GM21423 (cell line): Measurements from ENCODE around the gene TRIM69.
"Not testable (repeated sequence)": the region's sequence is repeated elsewhere in the genome, so short reads cannot be mapped to it uniquely, and the experiment has no call there.

ENCODE experiments used
- ATAC-seq: cut with Tn5 transposase; IDR thresholded peaks from one replicate; pipeline ENCODE4 v1.9.1; 2021; ENCODE audit warnings: mild to moderate bottlenecking, moderate library complexity; ENCODE audit not compliant: unreplicated experiment

The TRIM69 gene

DNA sequence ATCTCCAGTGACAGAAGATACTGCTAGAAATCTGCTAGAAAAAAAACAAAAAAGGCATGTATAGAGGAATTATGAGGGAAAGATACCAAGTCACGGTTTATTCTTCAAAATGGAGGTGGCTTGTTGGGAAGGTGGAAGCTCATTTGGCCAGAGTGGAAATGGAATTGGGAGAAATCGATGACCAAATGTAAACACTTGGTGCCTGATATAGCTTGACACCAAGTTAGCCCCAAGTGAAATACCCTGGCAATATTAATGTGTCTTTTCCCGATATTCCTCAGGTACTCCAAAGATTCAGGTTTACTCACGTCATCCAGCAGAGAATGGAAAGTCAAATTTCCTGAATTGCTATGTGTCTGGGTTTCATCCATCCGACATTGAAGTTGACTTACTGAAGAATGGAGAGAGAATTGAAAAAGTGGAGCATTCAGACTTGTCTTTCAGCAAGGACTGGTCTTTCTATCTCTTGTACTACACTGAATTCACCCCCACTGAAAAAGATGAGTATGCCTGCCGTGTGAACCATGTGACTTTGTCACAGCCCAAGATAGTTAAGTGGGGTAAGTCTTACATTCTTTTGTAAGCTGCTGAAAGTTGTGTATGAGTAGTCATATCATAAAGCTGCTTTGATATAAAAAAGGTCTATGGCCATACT lies 21.1 kb upstream of the TRIM69 start:
- ATAC-seq: no peak

DNA sequence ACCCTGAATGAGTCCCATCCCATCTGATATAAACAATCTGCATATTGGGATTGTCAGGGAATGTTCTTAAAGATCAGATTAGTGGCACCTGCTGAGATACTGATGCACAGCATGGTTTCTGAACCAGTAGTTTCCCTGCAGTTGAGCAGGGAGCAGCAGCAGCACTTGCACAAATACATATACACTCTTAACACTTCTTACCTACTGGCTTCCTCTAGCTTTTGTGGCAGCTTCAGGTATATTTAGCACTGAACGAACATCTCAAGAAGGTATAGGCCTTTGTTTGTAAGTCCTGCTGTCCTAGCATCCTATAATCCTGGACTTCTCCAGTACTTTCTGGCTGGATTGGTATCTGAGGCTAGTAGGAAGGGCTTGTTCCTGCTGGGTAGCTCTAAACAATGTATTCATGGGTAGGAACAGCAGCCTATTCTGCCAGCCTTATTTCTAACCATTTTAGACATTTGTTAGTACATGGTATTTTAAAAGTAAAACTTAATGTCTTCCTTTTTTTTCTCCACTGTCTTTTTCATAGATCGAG lies 20.5 kb upstream of the TRIM69 start:
- ATAC-seq: no peak

DNA sequence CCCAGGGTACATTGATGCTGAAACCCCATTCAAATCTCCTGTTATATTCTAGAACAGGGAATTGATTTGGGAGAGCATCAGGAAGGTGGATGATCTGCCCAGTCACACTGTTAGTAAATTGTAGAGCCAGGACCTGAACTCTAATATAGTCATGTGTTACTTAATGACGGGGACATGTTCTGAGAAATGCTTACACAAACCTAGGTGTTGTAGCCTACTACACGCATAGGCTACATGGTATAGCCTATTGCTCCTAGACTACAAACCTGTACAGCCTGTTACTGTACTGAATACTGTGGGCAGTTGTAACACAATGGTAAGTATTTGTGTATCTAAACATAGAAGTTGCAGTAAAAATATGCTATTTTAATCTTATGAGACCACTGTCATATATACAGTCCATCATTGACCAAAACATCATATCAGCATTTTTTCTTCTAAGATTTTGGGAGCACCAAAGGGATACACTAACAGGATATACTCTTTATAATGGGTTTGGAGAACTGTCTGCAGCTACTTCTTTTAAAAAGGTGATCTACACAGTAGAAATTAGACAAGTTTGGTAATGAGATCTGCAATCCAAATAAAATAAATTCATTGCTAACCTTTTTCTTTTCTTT lies 19.2 kb upstream of the TRIM69 start:
- ATAC-seq: no peak

DNA sequence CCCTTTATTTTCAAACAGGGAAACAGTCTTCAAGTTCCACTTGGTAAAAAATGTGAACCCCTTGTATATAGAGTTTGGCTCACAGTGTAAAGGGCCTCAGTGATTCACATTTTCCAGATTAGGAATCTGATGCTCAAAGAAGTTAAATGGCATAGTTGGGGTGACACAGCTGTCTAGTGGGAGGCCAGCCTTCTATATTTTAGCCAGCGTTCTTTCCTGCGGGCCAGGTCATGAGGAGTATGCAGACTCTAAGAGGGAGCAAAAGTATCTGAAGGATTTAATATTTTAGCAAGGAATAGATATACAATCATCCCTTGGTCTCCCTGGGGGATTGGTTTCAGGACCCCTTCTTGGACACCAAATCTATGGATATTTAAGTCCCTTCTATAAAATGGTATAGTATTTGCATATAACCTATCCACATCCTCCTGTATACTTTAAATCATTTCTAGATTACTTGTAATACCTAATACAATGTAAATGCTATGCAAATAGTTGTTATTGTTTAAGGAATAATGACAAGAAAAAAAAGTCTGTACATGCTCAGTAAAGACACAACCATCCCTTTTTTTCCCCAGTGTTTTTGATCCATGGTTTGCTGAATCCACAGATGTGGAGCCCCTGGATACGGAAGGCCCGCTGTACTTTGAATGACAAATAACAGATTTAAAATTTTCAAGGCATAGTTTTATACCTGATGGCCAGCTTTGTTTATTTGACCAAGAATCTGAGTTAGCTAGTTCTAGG lies 18.0 kb upstream of the TRIM69 start:
- no peak for ATAC-seq

DNA sequence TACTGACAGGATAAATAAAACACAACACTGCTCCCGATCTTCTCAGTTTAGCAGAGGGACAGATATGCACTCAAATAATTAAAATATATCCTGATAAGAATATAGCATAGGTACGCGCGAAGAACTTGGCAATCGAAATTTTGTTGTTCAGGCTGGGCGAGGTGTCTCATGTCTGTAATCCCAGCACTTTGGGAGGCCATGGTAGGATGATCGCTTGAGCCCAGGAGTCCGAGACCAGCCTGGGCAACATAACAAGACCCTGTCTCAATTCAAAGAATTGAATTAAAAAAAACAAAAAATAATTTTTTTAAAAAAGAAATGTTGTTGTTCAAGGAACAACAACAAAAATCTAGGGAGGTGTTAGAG lies 17.4 kb upstream of the TRIM69 start:
- no peak for ATAC-seq

DNA sequence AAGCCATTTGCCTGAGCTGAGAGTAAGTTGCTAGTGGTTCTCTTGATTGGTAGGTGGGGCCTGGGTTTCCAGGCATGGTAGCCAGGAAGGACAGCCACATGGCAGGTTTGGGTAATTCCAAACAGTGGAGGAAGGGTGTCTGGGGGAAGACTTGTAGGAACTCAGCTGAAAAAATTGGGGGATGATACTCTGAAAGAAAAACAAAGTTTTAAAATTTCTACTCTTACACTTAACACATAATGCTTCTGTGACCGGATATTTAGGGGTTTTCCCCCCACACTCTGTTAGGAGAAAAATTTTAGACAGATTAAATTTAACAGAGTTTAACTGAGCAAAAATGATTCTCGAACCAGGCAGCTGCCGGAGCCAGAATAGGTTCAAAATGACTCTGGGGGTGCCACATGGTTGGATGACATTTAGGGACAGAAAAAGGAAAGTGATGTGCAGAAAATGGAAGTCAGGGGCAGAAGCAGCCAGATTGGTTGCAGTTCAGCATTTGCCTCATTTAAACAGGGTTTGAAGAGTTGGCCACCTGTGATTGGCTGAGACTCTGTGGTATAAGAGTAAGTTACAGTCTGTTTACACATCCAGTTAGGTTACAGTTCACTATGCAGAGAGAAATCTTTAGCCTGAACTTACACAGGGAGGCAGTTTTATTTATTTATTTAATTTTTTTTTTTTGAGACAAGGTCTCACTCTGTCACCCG lies 16.9 kb upstream of the TRIM69 start:
- ATAC-seq: peak; percentile 48

DNA sequence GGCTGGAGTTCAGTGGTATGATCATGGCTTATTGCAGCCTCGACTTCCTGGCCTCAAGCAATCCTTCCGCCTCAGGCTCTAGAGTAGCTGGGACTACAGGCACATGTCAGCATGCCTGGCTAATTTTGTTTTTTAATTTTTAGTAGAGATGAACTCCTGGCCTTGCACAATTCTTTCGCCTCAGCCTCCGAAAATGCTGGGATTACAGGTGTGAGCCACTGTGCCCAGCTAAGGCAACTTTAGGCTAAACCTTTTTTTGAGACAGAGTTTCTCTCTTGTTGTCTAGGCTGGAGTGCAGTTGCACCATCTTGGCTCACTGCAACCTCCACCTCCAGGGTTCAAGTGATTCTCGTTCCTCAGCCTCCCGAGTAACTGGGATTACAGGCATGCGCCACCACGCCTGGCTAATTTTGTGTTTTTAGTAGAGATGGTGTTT lies 16.3 kb upstream of the TRIM69 start:
- ATAC-seq: not testable (repeated sequence)

DNA sequence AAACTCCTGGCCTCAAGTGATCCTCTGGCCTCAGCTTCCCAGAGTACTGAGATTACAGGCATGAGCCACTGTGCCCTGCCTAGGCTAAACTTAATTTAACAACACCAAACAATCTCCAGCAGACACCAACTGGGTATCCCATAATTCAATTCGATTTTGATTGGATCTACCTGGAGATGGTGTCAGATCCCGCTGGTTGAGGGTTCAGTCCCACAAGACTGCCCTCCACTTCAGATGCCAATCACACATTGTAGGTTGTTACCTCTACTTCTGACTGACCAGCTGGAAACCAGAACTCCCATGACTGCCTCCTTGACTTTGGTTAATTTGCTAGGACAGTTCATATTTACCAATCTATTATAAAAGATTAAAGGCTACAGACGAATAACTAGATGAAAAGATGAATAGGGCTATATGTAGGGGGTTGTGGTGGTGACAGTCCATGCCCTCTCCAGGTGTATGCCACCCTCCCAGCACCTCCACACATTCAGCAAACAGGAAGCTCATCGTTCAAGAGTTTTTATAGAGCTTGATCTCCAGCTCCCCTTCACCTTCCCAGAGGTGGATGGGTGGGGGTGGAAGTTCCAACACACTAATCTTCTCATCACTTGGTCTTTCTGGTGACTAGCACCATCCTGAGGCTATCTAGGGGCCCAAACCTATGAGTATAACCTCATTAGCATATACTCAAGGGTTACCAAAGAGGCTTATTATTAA lies 15.7 kb upstream of the TRIM69 start:
- no peak for ATAC-seq

DNA sequence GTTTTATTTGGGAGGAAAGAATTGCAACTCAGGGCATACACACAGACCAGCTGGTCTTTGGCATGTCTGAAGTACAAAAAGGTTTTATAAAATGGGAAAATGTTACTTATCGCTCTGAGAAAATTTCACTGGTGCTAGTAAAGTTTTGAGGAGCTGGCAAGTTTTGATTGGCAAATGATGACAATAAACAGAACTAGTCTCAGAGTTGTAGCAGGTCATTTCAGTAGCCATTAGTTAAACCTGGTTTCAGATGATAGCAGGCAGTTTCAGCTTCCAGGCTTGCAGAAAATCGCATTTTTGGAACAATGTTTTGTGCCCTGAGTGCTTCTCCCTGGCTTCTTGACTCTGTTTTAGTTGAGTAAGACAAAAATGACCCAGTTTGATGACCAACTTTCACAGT lies 14.3 kb upstream of the TRIM69 start:
- ATAC-seq: no peak

DNA sequence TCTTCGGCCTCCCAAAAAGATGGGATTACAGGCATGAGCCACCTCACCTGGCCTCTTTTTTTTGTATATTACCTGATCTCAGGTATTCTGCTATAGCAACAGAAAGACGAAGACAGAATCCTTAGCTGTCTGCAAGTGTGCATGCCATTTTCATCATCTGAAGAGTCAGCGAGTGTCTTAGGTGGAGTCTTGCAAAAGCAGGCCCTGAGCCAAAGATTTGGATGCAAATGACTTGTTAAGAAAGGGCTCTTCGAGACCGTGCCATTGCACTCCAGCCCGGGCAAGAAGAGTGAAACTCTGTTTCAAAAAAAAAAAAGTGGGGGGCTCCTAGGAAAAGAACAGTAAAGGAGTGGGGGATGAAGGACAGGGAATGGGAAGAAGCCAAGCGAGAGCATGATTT lies 10.2 kb upstream of the TRIM69 start:
- no peak for ATAC-seq

DNA sequence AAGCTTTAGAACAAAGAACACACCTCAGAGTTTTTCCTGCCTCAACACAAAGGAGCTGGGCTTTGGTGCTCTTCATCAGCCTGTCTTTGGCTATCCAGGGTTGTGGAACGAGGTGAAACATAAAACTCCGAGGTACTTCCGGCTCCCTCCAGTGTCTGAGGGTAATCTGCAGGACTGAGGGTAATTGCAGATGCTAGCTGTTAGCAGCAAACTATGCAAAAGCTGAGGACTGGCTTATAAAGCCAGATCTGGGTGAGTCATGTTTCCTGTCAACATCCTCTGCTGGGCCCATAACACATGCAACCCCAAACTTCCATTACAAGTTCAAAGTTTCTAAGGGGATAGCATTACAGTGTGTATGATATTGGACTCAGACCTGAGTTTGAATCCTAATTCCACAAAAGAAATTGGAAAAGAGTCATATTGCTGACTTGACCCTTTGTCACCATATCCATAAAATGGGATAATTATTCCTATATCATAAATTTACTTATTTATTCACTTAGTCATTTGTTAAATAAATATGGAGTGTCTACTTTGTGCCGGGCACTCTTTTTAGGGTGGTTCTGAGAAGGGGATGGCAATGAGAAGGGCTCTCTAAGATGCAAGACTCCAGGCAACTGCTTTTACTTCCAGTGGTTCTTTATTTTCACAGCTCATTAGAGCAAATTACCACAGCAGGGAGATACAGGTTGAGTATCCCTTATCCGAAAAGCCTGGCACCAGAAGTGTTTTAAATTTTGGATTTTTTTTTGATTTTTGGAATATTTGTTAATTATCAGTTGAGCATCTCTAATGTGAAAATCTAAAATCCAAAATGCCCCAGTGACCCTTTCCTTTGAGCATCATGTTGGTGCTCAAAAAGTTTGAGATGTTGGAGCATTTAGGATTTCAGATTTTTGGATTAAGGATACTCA lies 9.5 kb upstream of the TRIM69 start:
- ATAC-seq: peak; percentile 39

DNA sequence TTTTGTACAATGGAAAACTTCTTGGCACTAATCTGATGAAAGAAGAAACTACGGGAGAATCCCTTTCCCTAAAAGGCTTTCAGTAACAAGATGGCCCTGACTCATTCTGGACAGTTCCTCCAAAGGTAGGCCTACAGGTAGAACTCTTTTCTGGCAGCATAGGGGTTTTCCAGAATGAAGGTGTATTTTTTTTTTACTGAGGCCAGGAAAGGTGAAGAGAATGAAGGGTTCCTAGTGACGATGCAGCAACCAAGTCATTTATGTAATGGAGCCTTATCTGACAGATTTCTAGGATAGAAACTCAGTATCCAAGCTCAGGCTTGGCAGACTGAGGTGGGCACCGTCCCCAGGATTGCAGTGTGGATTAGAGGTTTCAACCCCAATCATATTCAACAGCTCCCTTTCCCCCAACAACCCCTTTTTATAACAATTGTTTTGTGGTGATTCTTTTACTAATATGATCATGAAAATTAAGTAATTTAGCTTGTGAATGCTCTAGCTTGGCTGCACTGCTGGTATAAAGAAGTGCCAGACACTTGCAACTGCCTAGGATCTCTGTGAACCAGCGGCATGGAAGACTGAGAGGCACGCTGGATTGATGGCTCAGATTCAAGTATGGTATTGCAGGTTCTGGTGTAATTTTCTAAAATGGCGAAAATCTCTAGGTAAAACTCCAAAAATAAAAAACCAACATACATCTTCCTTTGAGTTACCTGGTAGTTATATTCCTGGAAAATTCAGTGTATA lies 8.7 kb upstream of the TRIM69 start:
- no peak for ATAC-seq

DNA sequence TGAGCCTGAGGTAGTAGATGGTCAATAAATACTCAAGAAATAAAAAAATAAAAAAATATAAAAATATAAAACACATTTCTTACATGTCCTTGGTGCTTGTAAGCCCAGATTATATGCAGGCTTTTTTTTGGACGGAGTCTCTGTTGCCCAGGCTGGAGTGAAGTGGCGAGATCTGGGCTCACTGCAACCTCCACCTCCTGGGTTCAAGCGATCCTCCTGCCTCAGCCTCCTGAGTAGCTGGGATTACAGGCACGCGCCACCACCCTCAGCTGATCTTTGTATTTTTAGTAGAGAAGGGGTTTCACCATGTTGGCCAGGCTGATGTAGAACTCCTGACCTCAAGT lies 8.1 kb upstream of the TRIM69 start:
- ATAC-seq: not testable (repeated sequence)

DNA sequence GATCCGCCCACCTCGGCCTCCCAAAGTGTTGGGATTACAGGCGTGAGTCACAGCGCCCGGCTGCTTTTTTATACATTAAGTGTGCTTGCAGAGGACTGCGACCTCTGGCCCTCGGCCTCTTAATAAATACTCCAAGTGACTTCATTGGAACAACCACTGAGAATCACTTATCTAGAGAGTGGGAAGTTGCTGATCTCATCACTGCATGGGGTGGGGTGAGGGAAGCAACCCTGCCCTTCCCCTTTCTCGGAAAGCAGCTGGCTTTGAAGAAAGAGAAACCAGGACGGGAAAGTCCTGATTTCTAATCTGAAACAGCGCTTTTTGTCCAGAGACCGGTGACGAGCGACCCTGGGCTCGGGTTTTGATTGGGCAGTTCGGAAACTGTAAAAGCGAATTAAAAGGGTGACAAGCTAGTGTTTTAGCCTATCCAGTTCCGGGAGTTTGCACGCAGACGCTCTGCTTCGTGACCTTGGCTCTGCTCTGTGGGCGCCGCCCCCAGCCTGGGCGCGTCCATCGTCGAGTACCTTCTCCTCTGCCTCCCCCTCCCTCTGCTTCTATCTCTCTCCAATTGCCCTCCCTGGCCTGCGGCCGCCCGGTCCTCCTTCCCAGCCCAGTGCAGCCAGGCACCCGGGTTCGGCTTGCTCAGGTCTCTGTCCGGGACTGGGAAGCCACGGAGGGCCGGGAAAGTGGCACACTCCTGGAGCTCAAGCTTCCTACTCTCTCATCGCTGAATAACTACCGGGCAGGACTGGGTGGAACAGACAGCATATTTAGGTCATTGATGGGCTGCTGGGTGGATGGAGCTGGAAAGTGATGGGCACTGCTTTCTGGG lies 7.5 kb upstream of the TRIM69 start:
- peak; percentile 64 for ATAC-seq

DNA sequence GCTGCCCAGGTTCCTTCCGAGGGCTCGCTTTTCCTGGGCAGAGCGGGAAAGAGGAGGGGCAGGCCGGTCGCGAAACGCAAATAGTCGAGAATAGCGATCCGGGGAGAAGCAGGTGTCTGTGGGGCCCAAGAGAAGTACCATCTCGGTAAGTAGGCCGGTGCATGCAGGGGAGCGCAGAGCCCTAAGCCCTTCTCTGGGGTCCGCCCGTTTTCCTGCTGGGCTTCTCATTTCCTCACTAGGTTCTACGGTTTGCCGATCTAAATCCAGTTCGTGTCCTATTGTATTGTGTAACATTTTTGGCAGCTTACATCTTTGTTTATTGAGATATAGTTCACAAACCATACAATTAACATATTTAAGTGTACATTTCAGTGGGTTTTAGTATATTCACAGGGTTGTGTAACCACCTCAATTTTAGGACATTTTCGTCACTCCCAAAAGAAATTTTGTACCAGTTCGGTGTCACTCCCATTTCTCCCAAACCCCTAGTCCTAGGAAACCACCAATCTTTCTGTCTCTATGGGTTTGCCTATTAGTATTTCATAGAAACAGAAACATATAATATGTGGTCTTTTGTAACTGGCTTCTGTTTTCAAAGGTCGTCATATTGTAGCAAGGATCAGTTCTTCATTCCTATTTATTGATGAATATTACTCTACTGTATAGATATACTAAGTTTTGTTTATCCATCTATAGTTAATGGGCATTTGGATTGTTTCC lies 6.8 kb upstream of the TRIM69 start:
- ATAC-seq: no peak

DNA sequence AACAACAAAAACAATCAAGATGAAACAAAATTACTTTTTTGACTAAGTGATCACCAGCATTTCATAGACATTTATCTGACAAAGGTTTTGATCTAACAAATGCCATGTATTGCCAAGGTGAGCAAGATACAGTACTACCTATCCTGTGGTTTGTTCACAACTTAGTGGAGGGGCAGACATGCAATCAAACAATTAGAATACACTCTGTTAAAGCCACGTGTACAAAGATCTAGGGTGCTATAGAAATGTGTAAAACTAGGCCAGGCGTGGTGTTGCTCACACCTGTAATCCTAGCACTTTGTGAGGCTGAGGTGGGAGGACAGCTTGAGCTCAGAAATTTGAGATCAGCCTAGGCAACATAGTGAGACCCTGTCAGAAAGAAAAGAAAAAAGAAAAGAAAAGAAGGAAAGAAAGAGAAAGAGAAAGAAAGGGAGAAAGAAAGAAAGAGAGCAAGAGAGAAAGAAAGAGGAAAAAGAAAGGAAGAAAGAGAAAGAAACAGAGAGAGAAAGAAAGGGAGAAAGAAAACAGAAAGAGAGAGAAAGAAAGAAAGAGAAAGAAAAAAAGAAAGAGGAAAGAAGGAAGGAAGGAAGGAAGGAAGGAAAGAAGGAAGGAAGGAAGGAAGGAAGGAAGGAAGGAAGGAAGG lies 1.4 kb upstream of the TRIM69 start:
- ATAC-seq: no peak
